Activated CD8-positive, alpha-beta memory T cell treated with anti-CD3 and anti-CD28 coated beads for 36 hours (primary cell): ENCODE measurements around the gene GPC3. TPM values are rescaled to one million over a fixed set of nuclear protein-coding genes. Genes with fewer than 3 reads are reported as not detected.

Experiments
- CTCF ChIA-PET: fragments of 350-600 bp; sonication (Branson Sonifier 250); formaldehyde crosslinking; loops from one replicate; lab custom pipeline; 2021; ENCODE audit warnings: antibody characterized with exemption; lab: Charles Lee
- POLR2A ChIA-PET: fragments of 350-600 bp; sonication (Branson Sonifier 250); formaldehyde crosslinking; loops from one replicate; lab custom pipeline; 2021; ENCODE audit warnings: antibody characterized with exemption; lab: Charles Lee
- total RNA-seq, 2 experiments: library from RNA; stranded (reverse); gene quantifications; one replicate each; pipeline ENCODE4 v1.2.3, GENCODE V29; 2021

The GPC3 gene
- total RNA-seq, 2 experiments from 2014 or later = not detected

GRCh38 chrX:133979641-133980230 lies 5.7 kb downstream of the GPC3 start:
- CTCF ChIA-PET = no interaction called here

GRCh38 chrX:133973704-133974103 lies 11.7 kb downstream of the GPC3 start:
- CTCF ChIA-PET = no interaction called here
- POLR2A ChIA-PET = no interaction called here

More at GRCh38 chrX:133979641-133980230, 5.7 kb downstream of the GPC3 start:
- POLR2A ChIA-PET = no interaction called here

GRCh38 chrX:133972916-133973315 lies 12.5 kb downstream of the GPC3 start:
- CTCF ChIA-PET = no interaction called here
- POLR2A ChIA-PET = no interaction called here

GRCh38 chrX:133971586-133971985 lies 13.8 kb downstream of the GPC3 start:
- CTCF ChIA-PET = no interaction called here
- POLR2A ChIA-PET = no interaction called here

GRCh38 chrX:133970076-133970475 lies 15.3 kb downstream of the GPC3 start:
- POLR2A ChIA-PET = no interaction called here
- CTCF ChIA-PET = no interaction called here

GRCh38 chrX:133969191-133969590 lies 16.2 kb downstream of the GPC3 start:
- CTCF ChIA-PET = no interaction called here
- POLR2A ChIA-PET = no interaction called here

GRCh38 chrX:133968109-133968508 lies 17.3 kb downstream of the GPC3 start:
- POLR2A ChIA-PET = no interaction called here

GRCh38 chrX:133966199-133966598 lies 19.2 kb downstream of the GPC3 start:
- CTCF ChIA-PET = interaction anchor here (0.6 kb wide), 1 partner anchor 50 kb away, joined by 4 read pairs; no protein-coding TSS in a partner anchor

More at GRCh38 chrX:133968109-133968508, 17.3 kb downstream of the GPC3 start:
- CTCF ChIA-PET = no interaction called here

GRCh38 chrX:133965321-133965720 lies 20.1 kb downstream of the GPC3 start:
- CTCF ChIA-PET = no interaction called here

More at GRCh38 chrX:133966199-133966598, 19.2 kb downstream of the GPC3 start:
- POLR2A ChIA-PET = interaction anchor here (0.5 kb wide), 1 partner anchor 187 kb away, joined by 6 read pairs; no protein-coding TSS in a partner anchor

GRCh38 chrX:133961046-133961445 lies 24.3 kb downstream of the GPC3 start:
- ChIA-PET POLR2A (no interaction called here), CTCF (no interaction called here)

More at GRCh38 chrX:133965321-133965720, 20.1 kb downstream of the GPC3 start:
- POLR2A ChIA-PET = no interaction called here

- ChIA-PET CTCF (no interaction called here), POLR2A (no interaction called here)
These were observed 25.4 kb downstream of the GPC3 start for GRCh38 chrX:133959972-133960371.

- ChIA-PET CTCF (no interaction called here), POLR2A (no interaction called here)
These were observed 26.3 kb downstream of the GPC3 start for GRCh38 chrX:133958997-133959688.

- CTCF ChIA-PET = no interaction called here
These were observed 28.6 kb downstream of the GPC3 start for GRCh38 chrX:133956570-133957340.

GRCh38 chrX:133953785-133954355 lies 31.5 kb downstream of the GPC3 start:
- ChIA-PET POLR2A (no interaction called here), CTCF (no interaction called here)

More at GRCh38 chrX:133956570-133957340, 28.6 kb downstream of the GPC3 start:
- POLR2A ChIA-PET = no interaction called here

GRCh38 chrX:133953078-133953477 lies 32.3 kb downstream of the GPC3 start:
- ChIA-PET POLR2A (no interaction called here), CTCF (no interaction called here)

- CTCF ChIA-PET = no interaction called here
These were observed 34.3 kb downstream of the GPC3 start for GRCh38 chrX:133951098-133951497.

GRCh38 chrX:133950214-133950613 lies 35.2 kb downstream of the GPC3 start:
- ChIA-PET CTCF (no interaction called here), POLR2A (no interaction called here)

More at GRCh38 chrX:133951098-133951497, 34.3 kb downstream of the GPC3 start:
- POLR2A ChIA-PET = no interaction called here

GRCh38 chrX:133948895-133949294 lies 36.5 kb downstream of the GPC3 start:
- CTCF ChIA-PET = no interaction called here

GRCh38 chrX:133947996-133948395 lies 37.4 kb downstream of the GPC3 start:
- ChIA-PET POLR2A (no interaction called here), CTCF (no interaction called here)

More at GRCh38 chrX:133948895-133949294, 36.5 kb downstream of the GPC3 start:
- POLR2A ChIA-PET = no interaction called here

- ChIA-PET POLR2A (no interaction called here), CTCF (no interaction called here)
These were observed 38.4 kb downstream of the GPC3 start for GRCh38 chrX:133947022-133947421.
